ENCODE results near the gene PARVA.

The PARVA gene

DNA sequence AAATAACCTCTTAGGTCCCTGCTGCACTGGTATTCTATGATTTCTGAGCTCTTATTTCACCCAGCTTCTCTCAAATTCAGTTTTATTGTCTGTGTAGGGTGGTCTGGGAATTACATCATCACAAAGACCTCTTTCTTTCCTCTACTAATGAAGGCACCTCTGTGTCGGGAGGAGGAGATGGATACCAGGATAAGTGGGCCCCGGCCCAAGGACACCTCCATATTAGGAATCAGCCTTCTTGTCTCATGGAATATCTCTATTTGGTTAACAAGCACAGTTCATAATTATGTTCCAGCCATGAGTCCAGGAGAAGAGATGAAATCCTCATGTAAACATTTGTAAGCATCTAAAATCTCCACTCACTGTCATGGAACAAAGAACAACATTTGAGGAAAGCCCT lies 9.4 kb downstream of the PARVA start:
- TF ChIP-seq, protein P1, sequence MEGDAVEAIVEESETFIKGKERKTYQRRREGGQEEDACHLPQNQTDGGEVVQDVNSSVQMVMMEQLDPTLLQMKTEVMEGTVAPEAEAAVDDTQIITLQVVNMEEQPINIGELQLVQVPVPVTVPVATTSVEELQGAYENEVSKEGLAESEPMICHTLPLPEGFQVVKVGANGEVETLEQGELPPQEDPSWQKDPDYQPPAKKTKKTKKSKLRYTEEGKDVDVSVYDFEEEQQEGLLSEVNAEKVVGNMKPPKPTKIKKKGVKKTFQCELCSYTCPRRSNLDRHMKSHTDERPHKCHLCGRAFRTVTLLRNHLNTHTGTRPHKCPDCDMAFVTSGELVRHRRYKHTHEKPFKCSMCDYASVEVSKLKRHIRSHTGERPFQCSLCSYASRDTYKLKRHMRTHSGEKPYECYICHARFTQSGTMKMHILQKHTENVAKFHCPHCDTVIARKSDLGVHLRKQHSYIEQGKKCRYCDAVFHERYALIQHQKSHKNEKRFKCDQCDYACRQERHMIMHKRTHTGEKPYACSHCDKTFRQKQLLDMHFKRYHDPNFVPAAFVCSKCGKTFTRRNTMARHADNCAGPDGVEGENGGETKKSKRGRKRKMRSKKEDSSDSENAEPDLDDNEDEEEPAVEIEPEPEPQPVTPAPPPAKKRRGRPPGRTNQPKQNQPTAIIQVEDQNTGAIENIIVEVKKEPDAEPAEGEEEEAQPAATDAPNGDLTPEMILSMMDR (IDR thresholded peaks at IDR 0.05; ENCODE audit: low read depth, low read length): no peak
- no peak overlapping the region for H3K4me3 ChIP-seq (ENCODE audit: low read depth, low read length)
- DNase-seq (ENCODE audit: low read depth, low spot score): no peak
- in situ Hi-C loops (cut with HindIII; ENCODE audit: low sequenced_read_pairs): no loop called here

DNA sequence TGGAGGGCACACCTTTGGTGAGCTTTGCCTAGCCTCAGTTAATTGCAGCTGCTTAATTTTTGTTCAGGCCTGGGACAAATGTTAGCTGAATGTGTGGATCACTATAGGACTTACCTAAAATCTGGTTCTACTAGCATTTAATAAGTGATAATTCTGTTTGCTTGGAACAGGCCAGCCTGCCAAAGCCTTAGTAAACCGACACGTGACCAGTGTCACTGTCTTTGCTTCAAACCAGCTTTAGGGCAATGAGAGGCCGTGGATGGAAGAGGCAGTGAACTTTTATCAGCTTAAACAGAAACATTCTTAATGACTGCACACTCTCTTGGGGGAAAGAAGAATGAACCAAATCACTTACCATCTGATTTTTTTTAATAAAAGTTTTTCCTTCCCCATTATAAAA lies 10.8 kb downstream of the PARVA start:
- DNase-seq (ENCODE audit: low read depth, low spot score): no peak
- TF ChIP-seq, protein P1 (IDR thresholded peaks at IDR 0.05; ENCODE audit: low read depth, low read length): no peak
- in situ Hi-C loops (cut with HindIII; ENCODE audit: low sequenced_read_pairs): no loop called here
- H3K4me3 ChIP-seq (ENCODE audit: low read depth, low read length): no peak overlapping the region

GRCh38 chr11:12388939-12389670 lies 11.7 kb downstream of the PARVA start:
- in situ Hi-C loops (cut with HindIII; ENCODE audit: low sequenced_read_pairs): no loop called here
- no peak overlapping the region for H3K4me3 ChIP-seq (ENCODE audit: low read depth, low read length)
- TF ChIP-seq, protein P1 (IDR thresholded peaks at IDR 0.05; ENCODE audit: low read depth, low read length): no peak
- DNase-seq (ENCODE audit: low read depth, low spot score): no peak

DNA sequence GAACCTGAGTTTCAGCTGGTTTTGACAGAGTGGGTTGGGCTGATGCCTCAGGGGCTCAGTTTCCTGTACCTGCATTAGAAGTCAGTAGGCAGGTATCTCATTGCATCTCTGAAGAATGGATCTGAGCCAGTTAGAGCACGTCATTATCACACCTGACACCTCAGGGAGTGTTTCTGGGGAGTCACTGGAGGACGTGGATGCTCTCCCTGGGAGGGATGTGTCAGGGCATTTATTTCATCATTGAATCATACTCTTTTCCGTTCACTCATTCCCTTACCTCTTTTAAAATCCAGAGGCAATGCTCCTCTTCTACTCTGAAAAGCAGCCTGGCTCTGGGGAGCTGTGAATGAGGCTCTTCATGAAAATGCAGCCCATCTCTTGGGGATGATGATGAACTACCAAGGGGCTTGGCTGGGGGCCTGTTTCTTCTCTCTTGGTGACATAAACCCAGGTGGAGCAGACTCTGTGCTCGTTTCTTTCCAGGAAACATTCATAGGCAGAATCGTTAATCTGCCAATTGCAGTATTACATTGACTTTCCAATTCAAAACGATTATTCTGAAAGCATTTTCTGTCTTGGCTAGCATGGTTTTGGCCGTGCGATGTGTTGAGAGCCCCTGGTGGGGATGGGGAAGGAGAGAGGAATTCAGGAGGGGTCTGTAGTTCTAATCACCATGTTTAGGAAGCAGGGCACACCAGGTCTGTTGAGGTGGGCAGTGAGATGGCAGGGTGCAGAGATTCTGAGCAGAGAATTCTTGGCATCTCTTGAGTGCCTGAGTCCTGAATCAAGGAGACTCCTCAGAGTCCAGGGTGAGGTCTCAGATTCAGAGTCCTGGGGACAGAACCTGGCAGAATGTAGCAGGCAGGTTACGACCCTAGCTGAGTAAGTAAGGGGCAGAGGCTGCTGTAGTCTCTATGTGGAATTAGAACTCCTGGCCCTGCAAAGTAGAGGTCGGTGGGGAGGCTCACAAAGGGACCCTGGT lies 12.6 kb downstream of the PARVA start:
- H3K4me3 ChIP-seq (ENCODE audit: low read depth, low read length): no peak overlapping the region
- no peak for DNase-seq (ENCODE audit: low read depth, low spot score)
- TF ChIP-seq, protein P1 (IDR thresholded peaks at IDR 0.05; ENCODE audit: low read depth, low read length): no peak
- in situ Hi-C loops (cut with HindIII; ENCODE audit: low sequenced_read_pairs): no loop called here

DNA sequence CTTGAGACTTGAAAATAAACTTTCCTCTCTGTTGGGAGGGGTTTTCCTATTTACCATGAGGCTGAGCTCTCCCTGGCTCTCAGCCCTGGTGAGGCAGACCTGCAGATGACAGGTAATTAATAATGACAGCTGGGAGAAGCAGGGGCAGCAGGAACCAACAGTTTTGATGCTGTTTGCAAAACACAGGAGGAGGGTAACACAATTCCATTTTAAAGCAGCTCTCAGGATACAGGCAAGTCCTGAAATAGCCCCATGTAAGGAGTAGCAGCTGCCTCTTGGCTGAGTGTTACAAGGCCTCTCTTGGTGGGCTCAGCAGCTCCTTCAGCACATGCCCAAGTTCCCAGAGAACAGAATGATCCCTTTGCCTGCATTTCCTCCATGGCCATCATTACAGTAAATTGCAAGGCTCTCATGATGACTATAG lies 13.3 kb downstream of the PARVA start:
- no peak overlapping the region for H3K4me3 ChIP-seq (ENCODE audit: low read depth, low read length)
- no peak for DNase-seq (ENCODE audit: low read depth, low spot score)
- TF ChIP-seq, protein P1 (IDR thresholded peaks at IDR 0.05; ENCODE audit: low read depth, low read length): no peak
- in situ Hi-C loops (cut with HindIII; ENCODE audit: low sequenced_read_pairs): no loop called here

DNA sequence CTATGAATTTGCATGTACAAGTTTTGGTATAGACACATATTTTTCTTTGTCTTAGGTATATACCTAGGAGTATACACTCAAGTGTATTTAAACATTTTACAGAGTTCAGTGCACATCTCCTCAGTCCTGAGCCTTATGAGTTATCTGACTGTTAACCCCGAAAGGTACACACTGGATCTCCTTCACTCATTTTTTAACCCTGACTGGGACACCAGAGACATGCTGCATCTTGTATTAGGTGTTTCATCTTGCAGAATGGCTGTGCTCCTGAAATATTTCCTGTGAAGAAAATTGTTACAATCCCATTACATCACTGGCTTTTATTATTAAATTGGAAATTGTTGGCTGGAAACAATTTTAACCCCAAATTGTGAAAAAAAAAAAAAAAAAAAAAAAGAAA lies 15.3 kb downstream of the PARVA start:
- no peak overlapping the region for H3K4me3 ChIP-seq (ENCODE audit: low read depth, low read length)
- no peak for DNase-seq (ENCODE audit: low read depth, low spot score)
- TF ChIP-seq, protein P1 (IDR thresholded peaks at IDR 0.05; ENCODE audit: low read depth, low read length): no peak
- in situ Hi-C loops (cut with HindIII; ENCODE audit: low sequenced_read_pairs): no loop called here
